GM23338 (cell line): ENCODE measurements around the gene NEK6.

Source experiments
- CREB1 ChIP-seq: fragments of 250-450 bp; sonication (Bioruptor Pico); IDR thresholded peaks from 2 replicates; pipeline ENCODE4 v1.5.0; 2020; ENCODE audit warnings: low read depth, mild to moderate bottlenecking, moderate library complexity
- EZH2 ChIP-seq: fragments of 200-600 bp; sonication (generic); IDR thresholded peaks from one replicate; pipeline ENCODE4 v1.8.0; 2017; ENCODE audit warnings: antibody characterized with exemption, mild to moderate bottlenecking, low read depth; ENCODE audit not compliant: unreplicated experiment
- EZH2phosphoT487 ChIP-seq: fragments of 200-600 bp; sonication (generic); IDR thresholded peaks from one replicate; pipeline ENCODE4 v1.8.1; 2018; ENCODE audit warnings: antibody characterized with exemption; ENCODE audit not compliant: unreplicated experiment
- JUNB ChIP-seq: IDR thresholded peaks from one replicate; pipeline ENCODE4 v1.6.1; 2016; ENCODE audit warnings: antibody characterized with exemption; ENCODE audit not compliant: unreplicated experiment
- POLR2AphosphoS5 ChIP-seq: IDR thresholded peaks from 2 replicates; pipeline ENCODE4 v1.6.1; 2016; ENCODE audit warnings: antibody characterized with exemption, low read depth
- STAT1 ChIP-seq: IDR thresholded peaks from one replicate; pipeline ENCODE4 v1.6.1; 2016; ENCODE audit warnings: antibody characterized with exemption; ENCODE audit not compliant: unreplicated experiment
- ZNF114 ChIP-seq: fragments of 250-450 bp; sonication (Bioruptor Pico); IDR thresholded peaks from 2 replicates; pipeline ENCODE4 v1.5.0; 2020; ENCODE audit warnings: mild to moderate bottlenecking, moderate library complexity
- ZNF331 ChIP-seq: fragments of 250-450 bp; sonication (Bioruptor Pico); IDR thresholded peaks from 2 replicates; pipeline ENCODE4 v1.5.0; 2020; ENCODE audit warnings: low read depth, mild to moderate bottlenecking, moderate library complexity
- TF ChIP-seq, protein P1 (sequence below), 2 experiments: fragments of 200-600 bp in 1 of 2; sonication (generic) in 1 of 2; conservative IDR thresholded peaks; 2 replicates each; pipeline versions ENCODE4 v1.5.1 to v1.6.1; 2016 to 2017; ENCODE audit warnings: antibody characterized with exemption in 2 of 2, low read depth in 2 of 2, mild to moderate bottlenecking in 2 of 2, moderate library complexity in 1 of 2
- TF ChIP-seq, protein P2 (sequence below): IDR thresholded peaks from one replicate; pipeline ENCODE4 v1.6.1; 2018; ENCODE audit warnings: antibody characterized with exemption; ENCODE audit not compliant: unreplicated experiment
- TF ChIP-seq, protein P3 (sequence below): IDR thresholded peaks from 2 replicates; pipeline ENCODE4 v1.6.1; 2016; ENCODE audit warnings: antibody characterized with exemption

DNA sequence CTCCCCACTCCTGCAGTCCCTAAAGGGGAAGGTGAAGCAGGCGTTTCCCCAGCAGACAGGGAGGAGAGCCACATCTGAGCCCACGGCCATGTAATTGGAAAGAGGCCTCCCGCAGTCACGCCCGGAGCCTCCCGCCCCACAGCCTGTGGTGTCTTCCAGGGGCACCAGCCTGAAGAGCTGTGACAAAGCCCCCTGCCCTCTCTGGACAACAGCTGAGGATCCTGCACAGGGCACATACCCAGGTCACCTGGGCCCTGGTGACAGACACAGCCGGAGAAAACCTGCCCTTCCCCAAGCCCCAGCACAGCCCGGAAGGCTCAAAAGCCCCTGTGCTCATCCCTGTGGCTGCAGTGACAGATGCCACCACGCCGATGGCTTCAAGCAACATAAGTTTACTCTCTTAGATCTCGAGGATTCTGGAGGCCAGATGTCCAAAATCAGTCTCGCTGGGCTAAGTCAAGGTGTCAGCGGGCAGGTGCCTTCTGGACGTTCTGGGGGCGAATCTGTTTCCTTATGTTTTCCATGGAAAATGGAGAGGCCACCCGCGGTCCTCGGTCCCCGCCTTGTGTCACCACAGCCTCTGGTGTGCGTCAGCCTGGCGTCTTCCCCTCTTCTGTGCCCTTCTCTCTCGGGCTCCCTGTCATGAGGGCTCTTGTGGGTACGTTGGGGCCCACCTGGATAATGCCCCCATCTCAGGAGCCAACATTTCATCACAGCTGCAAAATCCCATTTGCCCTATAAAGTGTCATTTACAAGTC is 86.0 kb downstream of the NEK6 start:
- TF ChIP-seq, protein P1, sequence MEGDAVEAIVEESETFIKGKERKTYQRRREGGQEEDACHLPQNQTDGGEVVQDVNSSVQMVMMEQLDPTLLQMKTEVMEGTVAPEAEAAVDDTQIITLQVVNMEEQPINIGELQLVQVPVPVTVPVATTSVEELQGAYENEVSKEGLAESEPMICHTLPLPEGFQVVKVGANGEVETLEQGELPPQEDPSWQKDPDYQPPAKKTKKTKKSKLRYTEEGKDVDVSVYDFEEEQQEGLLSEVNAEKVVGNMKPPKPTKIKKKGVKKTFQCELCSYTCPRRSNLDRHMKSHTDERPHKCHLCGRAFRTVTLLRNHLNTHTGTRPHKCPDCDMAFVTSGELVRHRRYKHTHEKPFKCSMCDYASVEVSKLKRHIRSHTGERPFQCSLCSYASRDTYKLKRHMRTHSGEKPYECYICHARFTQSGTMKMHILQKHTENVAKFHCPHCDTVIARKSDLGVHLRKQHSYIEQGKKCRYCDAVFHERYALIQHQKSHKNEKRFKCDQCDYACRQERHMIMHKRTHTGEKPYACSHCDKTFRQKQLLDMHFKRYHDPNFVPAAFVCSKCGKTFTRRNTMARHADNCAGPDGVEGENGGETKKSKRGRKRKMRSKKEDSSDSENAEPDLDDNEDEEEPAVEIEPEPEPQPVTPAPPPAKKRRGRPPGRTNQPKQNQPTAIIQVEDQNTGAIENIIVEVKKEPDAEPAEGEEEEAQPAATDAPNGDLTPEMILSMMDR (conservative IDR thresholded peaks at IDR 0.05; ENCODE audit: low read depth in 2 of 2): no peak
- TF ChIP-seq POLR2AphosphoS5: no peak
- TF ChIP-seq EZH2: no peak
- TF ChIP-seq STAT1: no peak
- TF ChIP-seq CREB1 (CRISPR knock-in tag): no peak
- TF ChIP-seq EZH2phosphoT487: no peak
- TF ChIP-seq, protein P2, sequence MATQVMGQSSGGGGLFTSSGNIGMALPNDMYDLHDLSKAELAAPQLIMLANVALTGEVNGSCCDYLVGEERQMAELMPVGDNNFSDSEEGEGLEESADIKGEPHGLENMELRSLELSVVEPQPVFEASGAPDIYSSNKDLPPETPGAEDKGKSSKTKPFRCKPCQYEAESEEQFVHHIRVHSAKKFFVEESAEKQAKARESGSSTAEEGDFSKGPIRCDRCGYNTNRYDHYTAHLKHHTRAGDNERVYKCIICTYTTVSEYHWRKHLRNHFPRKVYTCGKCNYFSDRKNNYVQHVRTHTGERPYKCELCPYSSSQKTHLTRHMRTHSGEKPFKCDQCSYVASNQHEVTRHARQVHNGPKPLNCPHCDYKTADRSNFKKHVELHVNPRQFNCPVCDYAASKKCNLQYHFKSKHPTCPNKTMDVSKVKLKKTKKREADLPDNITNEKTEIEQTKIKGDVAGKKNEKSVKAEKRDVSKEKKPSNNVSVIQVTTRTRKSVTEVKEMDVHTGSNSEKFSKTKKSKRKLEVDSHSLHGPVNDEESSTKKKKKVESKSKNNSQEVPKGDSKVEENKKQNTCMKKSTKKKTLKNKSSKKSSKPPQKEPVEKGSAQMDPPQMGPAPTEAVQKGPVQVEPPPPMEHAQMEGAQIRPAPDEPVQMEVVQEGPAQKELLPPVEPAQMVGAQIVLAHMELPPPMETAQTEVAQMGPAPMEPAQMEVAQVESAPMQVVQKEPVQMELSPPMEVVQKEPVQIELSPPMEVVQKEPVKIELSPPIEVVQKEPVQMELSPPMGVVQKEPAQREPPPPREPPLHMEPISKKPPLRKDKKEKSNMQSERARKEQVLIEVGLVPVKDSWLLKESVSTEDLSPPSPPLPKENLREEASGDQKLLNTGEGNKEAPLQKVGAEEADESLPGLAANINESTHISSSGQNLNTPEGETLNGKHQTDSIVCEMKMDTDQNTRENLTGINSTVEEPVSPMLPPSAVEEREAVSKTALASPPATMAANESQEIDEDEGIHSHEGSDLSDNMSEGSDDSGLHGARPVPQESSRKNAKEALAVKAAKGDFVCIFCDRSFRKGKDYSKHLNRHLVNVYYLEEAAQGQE: no peak
- no peak for TF ChIP-seq JUNB
- TF ChIP-seq, protein P3, sequence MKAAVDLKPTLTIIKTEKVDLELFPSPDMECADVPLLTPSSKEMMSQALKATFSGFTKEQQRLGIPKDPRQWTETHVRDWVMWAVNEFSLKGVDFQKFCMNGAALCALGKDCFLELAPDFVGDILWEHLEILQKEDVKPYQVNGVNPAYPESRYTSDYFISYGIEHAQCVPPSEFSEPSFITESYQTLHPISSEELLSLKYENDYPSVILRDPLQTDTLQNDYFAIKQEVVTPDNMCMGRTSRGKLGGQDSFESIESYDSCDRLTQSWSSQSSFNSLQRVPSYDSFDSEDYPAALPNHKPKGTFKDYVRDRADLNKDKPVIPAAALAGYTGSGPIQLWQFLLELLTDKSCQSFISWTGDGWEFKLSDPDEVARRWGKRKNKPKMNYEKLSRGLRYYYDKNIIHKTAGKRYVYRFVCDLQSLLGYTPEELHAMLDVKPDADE: no peak
- TF ChIP-seq ZNF331 (CRISPR knock-in tag): no peak
- TF ChIP-seq ZNF114: no peak
